Measurements from ENCODE around the gene TTC21B.
"Not testable (repeated sequence)": the region's sequence is repeated elsewhere in the genome, so short reads cannot be mapped to it uniquely, and the experiment has no call there.

TTC21B gene

DNA sequence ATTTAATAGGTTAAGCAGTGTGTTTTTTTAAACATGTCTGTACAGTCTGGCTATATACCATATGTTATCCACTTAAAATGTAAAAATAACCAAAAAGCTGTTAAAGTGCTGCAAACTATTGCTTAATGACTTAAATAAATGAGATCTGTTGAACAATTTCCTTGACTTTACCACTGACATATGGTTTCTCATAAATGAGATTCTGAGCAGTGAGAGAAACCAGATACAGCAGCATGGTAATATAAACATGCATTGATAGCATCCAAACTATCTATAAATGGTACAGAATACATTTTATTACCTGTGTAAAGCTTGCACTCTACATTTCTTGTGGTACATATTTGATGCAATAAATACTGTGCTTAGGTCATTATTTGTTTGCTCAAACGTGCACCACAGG, 36.3 kb upstream of the TTC21B start:
- no peak for TF ChIP-seq EZH2 (optimal IDR thresholded peaks at IDR 0.05; ENCODE audit: low read depth, low read length)
- TF ChIP-seq, protein P1, sequence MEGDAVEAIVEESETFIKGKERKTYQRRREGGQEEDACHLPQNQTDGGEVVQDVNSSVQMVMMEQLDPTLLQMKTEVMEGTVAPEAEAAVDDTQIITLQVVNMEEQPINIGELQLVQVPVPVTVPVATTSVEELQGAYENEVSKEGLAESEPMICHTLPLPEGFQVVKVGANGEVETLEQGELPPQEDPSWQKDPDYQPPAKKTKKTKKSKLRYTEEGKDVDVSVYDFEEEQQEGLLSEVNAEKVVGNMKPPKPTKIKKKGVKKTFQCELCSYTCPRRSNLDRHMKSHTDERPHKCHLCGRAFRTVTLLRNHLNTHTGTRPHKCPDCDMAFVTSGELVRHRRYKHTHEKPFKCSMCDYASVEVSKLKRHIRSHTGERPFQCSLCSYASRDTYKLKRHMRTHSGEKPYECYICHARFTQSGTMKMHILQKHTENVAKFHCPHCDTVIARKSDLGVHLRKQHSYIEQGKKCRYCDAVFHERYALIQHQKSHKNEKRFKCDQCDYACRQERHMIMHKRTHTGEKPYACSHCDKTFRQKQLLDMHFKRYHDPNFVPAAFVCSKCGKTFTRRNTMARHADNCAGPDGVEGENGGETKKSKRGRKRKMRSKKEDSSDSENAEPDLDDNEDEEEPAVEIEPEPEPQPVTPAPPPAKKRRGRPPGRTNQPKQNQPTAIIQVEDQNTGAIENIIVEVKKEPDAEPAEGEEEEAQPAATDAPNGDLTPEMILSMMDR (IDR thresholded peaks at IDR 0.05; ENCODE audit: low read length): no peak
- TF ChIP-seq EZH2phosphoT487 (IDR thresholded peaks at IDR 0.05; ENCODE audit: low read length): no peak
- no peak for DNase-seq
- Histone ChIP-seq H3K4me2 (ENCODE audit: low read depth, low read length) (no peak overlapping the region), H3K4me1 (ENCODE audit: low read length) (no peaks in the 10 kb centered on the region), H3K9me2 (replicated peaks; ENCODE audit: insufficient read depth, low read length) (no peaks in the 10 kb centered on the region), H3K79me2 (ENCODE audit: low read length) (no peaks in the 10 kb centered on the region), H4K20me1 (ENCODE audit: insufficient read depth, low read length) (no peaks in the 10 kb centered on the region), H3K4me3 (ENCODE audit: low read length) (no peak overlapping the region), H3K36me3 (replicated peaks; ENCODE audit: insufficient read depth, low read length) (no peaks in the 10 kb centered on the region), H3K27me3 (replicated peaks; ENCODE audit: insufficient read depth, low read length) (no peaks in the 10 kb centered on the region), H3K9me3 (replicated peaks; ENCODE audit: insufficient read depth, low read length) (no peaks in the 10 kb centered on the region), H2AFZ (ENCODE audit: low read length) (no peak overlapping the region), H3F3A (ENCODE audit: insufficient read depth, low read length) (no peaks in the 10 kb centered on the region), H3K9ac (ENCODE audit: low read length) (no peak overlapping the region), H3K27ac (ENCODE audit: low read length) (no peak overlapping the region)

DNA sequence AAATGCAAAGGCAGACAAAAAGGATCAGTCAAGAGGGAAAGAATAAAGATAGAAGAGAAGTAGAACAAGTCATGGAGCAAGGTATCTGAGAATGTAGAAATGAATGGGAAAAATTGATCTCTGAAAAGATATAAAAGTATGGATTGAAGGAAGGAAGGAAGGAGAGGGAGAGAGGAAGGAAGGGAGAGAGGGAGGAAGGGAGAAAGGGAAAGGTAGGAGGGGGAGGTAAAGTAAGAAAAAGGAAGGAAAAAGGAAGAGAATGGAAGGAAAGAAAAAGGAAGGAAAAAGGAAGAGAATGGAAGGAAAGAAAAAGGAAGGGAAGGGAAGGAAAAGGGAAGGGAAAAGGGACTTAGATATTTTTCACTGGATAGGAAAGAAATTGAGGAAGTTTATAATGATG, 31.5 kb upstream of the TTC21B start:
- Histone ChIP-seq H3K4me3 (ENCODE audit: low read length) (no peak overlapping the region), H3K79me2 (ENCODE audit: low read length) (no peaks in the 10 kb centered on the region), H3K4me1 (ENCODE audit: low read length) (no peaks in the 10 kb centered on the region), H3K9me2 (replicated peaks; ENCODE audit: insufficient read depth, low read length) (no peaks in the 10 kb centered on the region), H3K27ac (ENCODE audit: low read length) (no peak overlapping the region), H2AFZ (ENCODE audit: low read length) (no peak overlapping the region), H3K9me3 (replicated peaks; ENCODE audit: insufficient read depth, low read length) (no peaks in the 10 kb centered on the region), H3F3A (ENCODE audit: insufficient read depth, low read length) (no peaks in the 10 kb centered on the region), H3K27me3 (replicated peaks; ENCODE audit: insufficient read depth, low read length) (no peaks in the 10 kb centered on the region), H3K4me2 (ENCODE audit: low read depth, low read length) (no peak overlapping the region), H4K20me1 (ENCODE audit: insufficient read depth, low read length) (no peaks in the 10 kb centered on the region), H3K9ac (ENCODE audit: low read length) (no peak overlapping the region), H3K36me3 (replicated peaks; ENCODE audit: insufficient read depth, low read length) (no peaks in the 10 kb centered on the region)
- no peak for DNase-seq
- TF ChIP-seq EZH2phosphoT487 (IDR thresholded peaks at IDR 0.05; ENCODE audit: low read length): no peak
- no peak for TF ChIP-seq EZH2 (optimal IDR thresholded peaks at IDR 0.05; ENCODE audit: low read depth, low read length)
- TF ChIP-seq, protein P1 (IDR thresholded peaks at IDR 0.05; ENCODE audit: low read length): no peak

DNA sequence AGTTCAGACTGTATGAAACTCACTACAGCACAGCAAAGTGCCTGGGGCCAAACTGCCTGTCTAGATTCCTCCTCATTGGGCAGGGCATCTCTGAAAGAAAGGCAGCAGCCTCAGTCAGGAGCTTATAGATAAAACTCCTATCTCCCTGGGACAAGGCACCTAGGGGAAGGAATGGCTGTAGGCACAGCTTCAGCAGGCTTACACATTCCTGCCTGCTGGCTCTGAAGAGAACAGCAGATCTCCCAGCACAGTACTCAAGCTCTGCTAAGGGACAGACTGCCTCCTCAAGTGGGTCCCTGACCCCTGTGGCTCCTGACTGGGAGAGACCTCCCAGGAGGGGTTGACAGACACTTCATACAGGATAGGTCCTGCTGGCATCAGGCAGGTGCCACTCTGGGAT, 18.6 kb upstream of the TTC21B start:
- H3K4me1 ChIP-seq (ENCODE audit: low read length); H3K79me2 ChIP-seq (ENCODE audit: low read length); H3K27ac ChIP-seq (ENCODE audit: low read length); H2AFZ ChIP-seq (ENCODE audit: low read length); H3K9ac ChIP-seq (ENCODE audit: low read length); H3K36me3 ChIP-seq (replicated peaks; ENCODE audit: insufficient read depth, low read length); H4K20me1 ChIP-seq (ENCODE audit: insufficient read depth, low read length); H3K4me3 ChIP-seq (ENCODE audit: low read length); H3F3A ChIP-seq (ENCODE audit: insufficient read depth, low read length); H3K9me3 ChIP-seq (replicated peaks; ENCODE audit: insufficient read depth, low read length); H3K27me3 ChIP-seq (replicated peaks; ENCODE audit: insufficient read depth, low read length); DNase-seq; H3K9me2 ChIP-seq (replicated peaks; ENCODE audit: insufficient read depth, low read length); H3K4me2 ChIP-seq (ENCODE audit: low read depth, low read length): not testable (repeated sequence)

DNA sequence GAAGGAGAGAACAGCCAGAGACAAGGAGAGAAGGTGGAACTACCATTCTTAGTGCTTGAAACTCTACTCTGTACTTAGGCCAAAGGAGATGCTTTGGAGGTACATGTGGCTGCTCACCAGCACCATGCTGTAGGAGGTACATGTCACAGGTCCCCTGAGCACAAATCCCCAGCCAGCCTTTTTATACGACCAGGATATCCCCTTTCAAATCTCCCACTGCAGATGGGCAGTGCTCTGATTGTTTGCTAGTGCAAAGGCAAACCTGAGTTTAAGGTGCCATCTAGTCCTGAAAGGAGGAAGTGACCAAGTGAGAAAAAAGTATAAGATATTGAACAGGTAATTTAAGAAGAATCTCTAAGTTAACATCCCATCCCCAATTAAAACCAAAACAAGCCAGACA, 17.1 kb upstream of the TTC21B start:
- H3K36me3 ChIP-seq (replicated peaks; ENCODE audit: insufficient read depth, low read length): no peaks in the 10 kb centered on the region
- H2AFZ ChIP-seq (ENCODE audit: low read length): no peak overlapping the region; the same call in 1 of the 2 replicates
- H3K9me2 ChIP-seq (replicated peaks; ENCODE audit: insufficient read depth, low read length): no peaks in the 10 kb centered on the region
- H3K79me2 ChIP-seq (ENCODE audit: low read length): no peaks in the 10 kb centered on the region
- no peaks in the 10 kb centered on the region for H4K20me1 ChIP-seq (ENCODE audit: insufficient read depth, low read length)
- TF ChIP-seq EZH2 (optimal IDR thresholded peaks at IDR 0.05; ENCODE audit: low read depth, low read length) (no peak), EZH2phosphoT487 (IDR thresholded peaks at IDR 0.05; ENCODE audit: low read length) (no peak)
- TF ChIP-seq, protein P1 (IDR thresholded peaks at IDR 0.05; ENCODE audit: low read length): peak; percentile 13; the same call in 1 of the 2 replicates
- no peaks in the 10 kb centered on the region for H3F3A ChIP-seq (ENCODE audit: insufficient read depth, low read length)
- no peaks in the 10 kb centered on the region for H3K9me3 ChIP-seq (replicated peaks; ENCODE audit: insufficient read depth, low read length)
- no peaks in the 10 kb centered on the region for H3K27me3 ChIP-seq (replicated peaks; ENCODE audit: insufficient read depth, low read length)
- no peak for DNase-seq
- no peak overlapping the region for H3K27ac ChIP-seq (ENCODE audit: low read length)
- H3K4me2 ChIP-seq (ENCODE audit: low read depth, low read length): no peak overlapping the region
- no peak overlapping the region for H3K4me3 ChIP-seq (ENCODE audit: low read length)
- H3K4me1 ChIP-seq (ENCODE audit: low read length): no peaks in the 10 kb centered on the region
- no peak overlapping the region for H3K9ac ChIP-seq (ENCODE audit: low read length)
